Mesenchymal stem cell (in vitro differentiated cells and primary cell): Measurements from ENCODE around the gene OAS1.
"Not testable (repeated sequence)": the region's sequence is repeated elsewhere in the genome, so short reads cannot be mapped to it uniquely, and the experiment has no call there.

ENCODE experiments used
- DNase-seq: peaks from one replicate; pipeline ENCODE4 v3.0.0-alpha.2; 2013
- H2AFZ ChIP-seq: one replicate; pipeline ENCODE4 v1.6.1; 2013; ENCODE audit warnings: low read depth, mild to moderate bottlenecking, control low read depth, inconsistent platforms, low read length, moderate library complexity
- H2AK5ac ChIP-seq: 2 replicates; pipeline ENCODE4 v1.6.1; 2013; ENCODE audit warnings: low read length, moderate library complexity, mild to moderate bottlenecking, inconsistent platforms; ENCODE audit not compliant: severe bottlenecking
- H2BK120ac ChIP-seq: one replicate; pipeline ENCODE4 v1.6.1; 2013; ENCODE audit warnings: low read depth, mild to moderate bottlenecking, inconsistent platforms, low read length, moderate library complexity
- H2BK12ac ChIP-seq, 2 experiments: one replicate each; pipeline ENCODE4 v1.6.1; 2013; ENCODE audit warnings: inconsistent platforms in 2 of 2, low read length in 2 of 2, mild to moderate bottlenecking in 2 of 2, moderate library complexity in 2 of 2, control low read depth in 1 of 2
- H2BK15ac ChIP-seq: one replicate; pipeline ENCODE4 v1.6.1; 2013; ENCODE audit warnings: mild to moderate bottlenecking, low read depth, inconsistent platforms; ENCODE audit not compliant: poor library complexity, severe bottlenecking
- H2BK5ac ChIP-seq: 2 replicates; pipeline ENCODE4 v1.6.1; 2013; ENCODE audit warnings: low read depth, mild to moderate bottlenecking, low read length, control low read depth, inconsistent platforms; ENCODE audit not compliant: poor library complexity, severe bottlenecking
- H3K14ac ChIP-seq, 2 experiments: one replicate each; pipeline ENCODE4 v1.6.1; 2013; ENCODE audit warnings: inconsistent platforms in 2 of 2, low read length in 2 of 2, control low read depth in 1 of 2, mild to moderate bottlenecking in 1 of 2, moderate library complexity in 1 of 2
- H3K18ac ChIP-seq, 2 experiments: one replicate each; pipeline ENCODE4 v1.6.1; 2013; ENCODE audit warnings: inconsistent platforms in 2 of 2, low read length in 2 of 2, control low read depth in 1 of 2, low read depth in 1 of 2, mild to moderate bottlenecking in 1 of 2
- H3K23ac ChIP-seq, 2 experiments: one replicate each; pipeline ENCODE4 v1.6.1; 2013; ENCODE audit warnings: inconsistent platforms in 2 of 2, low read length in 2 of 2, mild to moderate bottlenecking in 2 of 2, moderate library complexity in 2 of 2, control low read depth in 1 of 2
- H3K27ac ChIP-seq: 2 replicates; pipeline ENCODE4 v1.5.1; 2013; ENCODE audit warnings: mild to moderate bottlenecking, moderate library complexity, low read length, control low read depth, inconsistent platforms; ENCODE audit not compliant: poor library complexity, severe bottlenecking
- H3K27me3 ChIP-seq, 2 experiments: 2 replicates each; pipeline versions ENCODE4 v1.6.1 to v1.7.0; 2013; ENCODE audit warnings: low read length in 2 of 2, mild to moderate bottlenecking in 2 of 2, moderate library complexity in 2 of 2, control low read depth in 1 of 2, inconsistent platforms in 1 of 2; ENCODE audit not compliant: control insufficient read depth in 1 of 2, insufficient read depth in 1 of 2
- H3K36me3 ChIP-seq, 2 experiments: 2 replicates each; pipeline versions ENCODE4 v1.6.1 to v1.7.0; 2013; ENCODE audit warnings: low read length in 2 of 2, control low read depth in 1 of 2, inconsistent platforms in 1 of 2, low read depth in 1 of 2, mild to moderate bottlenecking in 1 of 2; ENCODE audit not compliant: insufficient read depth in 2 of 2, control insufficient read depth in 1 of 2
- H3K4ac ChIP-seq, 2 experiments: one replicate each; pipeline ENCODE4 v1.6.1; 2013; ENCODE audit warnings: inconsistent platforms in 2 of 2, low read length in 2 of 2, mild to moderate bottlenecking in 2 of 2, moderate library complexity in 2 of 2, control low read depth in 1 of 2, low read depth in 1 of 2
- H3K4me1 ChIP-seq: 2 replicates; pipeline ENCODE4 v1.6.1; 2013; ENCODE audit warnings: low read depth, low read length, control low read depth; ENCODE audit not compliant: control insufficient read depth, insufficient read depth
- H3K4me2 ChIP-seq: 2 replicates; pipeline ENCODE4 v1.6.1; 2013; ENCODE audit warnings: low read length, mild to moderate bottlenecking, inconsistent platforms; ENCODE audit not compliant: poor library complexity, severe bottlenecking
- H3K4me3 ChIP-seq, 2 experiments: 2 replicates each; pipeline versions ENCODE4 v1.5.1 to v1.7.0; 2013; ENCODE audit warnings: low read length in 2 of 2, mild to moderate bottlenecking in 2 of 2, control low read depth in 1 of 2, low read depth in 1 of 2; ENCODE audit not compliant: insufficient read depth in 1 of 2
- H3K79me1 ChIP-seq: replicated peaks from 2 replicates; pipeline ENCODE4 v1.6.1; 2013; ENCODE audit warnings: mild to moderate bottlenecking, control low read depth, low read length, inconsistent platforms; ENCODE audit not compliant: poor library complexity, severe bottlenecking
- H3K9ac ChIP-seq: 2 replicates; pipeline ENCODE4 v1.7.0; 2013; ENCODE audit warnings: mild to moderate bottlenecking, low read length, moderate library complexity
- H3K9me3 ChIP-seq: 2 replicates; pipeline ENCODE4 v1.7.0; 2013; ENCODE audit warnings: mild to moderate bottlenecking, low read length; ENCODE audit not compliant: control insufficient read depth
- H4K8ac ChIP-seq: one replicate; pipeline ENCODE4 v1.6.1; 2013; ENCODE audit warnings: inconsistent platforms, mild to moderate bottlenecking, low read length, moderate library complexity
- H4K91ac ChIP-seq: one replicate; pipeline ENCODE4 v1.6.1; 2013; ENCODE audit warnings: mild to moderate bottlenecking, low read length, inconsistent platforms
- whole genome bisulfite sequencing: methylation state at CpG from one replicate; pipeline ENCODE4 v1.1.7; 2013; ENCODE audit warnings: mixed read lengths; 5-methylcytosine and 5-hydroxymethylcytosine counted together

OAS1 gene

GRCh38 chr12:112924986-112925385 lies 18.2 kb downstream of the OAS1 start:
- no peaks in the 10 kb centered on the region for H3K9me3 ChIP-seq
- 62% methylated on average over 7 of the region's 7 CpGs for WGBS

GRCh38 chr12:112926416-112927033 lies 19.8 kb downstream of the OAS1 start:
- H2AK5ac ChIP-seq, H3K9me3 ChIP-seq, H4K91ac ChIP-seq, H3K4me3 ChIP-seq, H3K27ac ChIP-seq, H3K79me1 ChIP-seq, H3K14ac ChIP-seq, H3K4me1 ChIP-seq, H2BK5ac ChIP-seq, H2AFZ ChIP-seq, H3K4ac ChIP-seq, H2BK15ac ChIP-seq, H3K4me2 ChIP-seq, H2BK120ac ChIP-seq, H4K8ac ChIP-seq, H3K36me3 ChIP-seq, H3K27me3 ChIP-seq, DNase-seq, H3K9ac ChIP-seq, H2BK12ac ChIP-seq, H3K23ac ChIP-seq, H3K18ac ChIP-seq: not testable (repeated sequence)
- 63% methylated on average over 5 of the region's 7 CpGs for WGBS

More at GRCh38 chr12:112924986-112925385, 18.2 kb downstream of the OAS1 start:
- Histone ChIP-seq H3K27ac (no peak overlapping the region), H3K9ac (peak overlapping the region; percentile 56), H3K4me2 (no peak overlapping the region), H2AFZ (no peak overlapping the region), H3K79me1 (no peaks in the 10 kb centered on the region), H3K4me3 (peak overlapping the region in 1 of 2 experiments; percentile 71), H3K27me3 (no peaks in the 10 kb centered on the region), H3K4ac (no peak overlapping the region), H4K91ac (no peak overlapping the region), H3K4me1 (peaks cover 5% of the 10 kb centered on the region), H4K8ac (no peak overlapping the region), H3K18ac (no peak overlapping the region), H2BK120ac (no peak overlapping the region), H2BK12ac (no peak overlapping the region), H2AK5ac (no peak overlapping the region), H3K23ac (no peak overlapping the region), H3K36me3 (peaks cover 0 to 12% of the 10 kb centered on the region in 2 experiments), H2BK5ac (no peak overlapping the region), H2BK15ac (no peak overlapping the region), H3K14ac (no peak overlapping the region)
- DNase-seq = no peak

- Histone ChIP-seq H3K4me2 (no peak overlapping the region), H3K4me1 (peaks cover 5% of the 10 kb centered on the region), H3K18ac (no peak overlapping the region), H4K8ac (no peak overlapping the region), H3K9me3 (no peaks in the 10 kb centered on the region), H2BK15ac (no peak overlapping the region), H3K27me3 (no peaks in the 10 kb centered on the region), H3K79me1 (no peaks in the 10 kb centered on the region), H3K4me3 (no peak overlapping the region), H2BK5ac (no peak overlapping the region), H2AK5ac (no peak overlapping the region), H3K27ac (no peak overlapping the region), H3K36me3 (no peaks in the 10 kb centered on the region), H3K9ac (no peak overlapping the region), H3K23ac (no peak overlapping the region), H2AFZ (no peak overlapping the region), H2BK120ac (no peak overlapping the region), H2BK12ac (no peak overlapping the region), H4K91ac (no peak overlapping the region), H3K14ac (no peak overlapping the region), H3K4ac (no peak overlapping the region)
- DNase-seq = no peak
- WGBS = 33% methylated on average over 2 of the region's 3 CpGs
Measured at GRCh38 chr12:112927475-112927874, 20.7 kb downstream of the OAS1 start.

- DNase-seq = no peak
- Histone ChIP-seq H3K9me3 (no peaks in the 10 kb centered on the region), H2AFZ (no peak overlapping the region), H2BK120ac (no peak overlapping the region), H2BK5ac (no peak overlapping the region), H3K9ac (no peak overlapping the region), H3K18ac (no peak overlapping the region), H3K27ac (no peak overlapping the region), H3K4ac (no peak overlapping the region), H3K4me1 (peaks cover 5% of the 10 kb centered on the region), H2AK5ac (no peak overlapping the region), H3K4me2 (no peak overlapping the region), H3K4me3 (no peak overlapping the region), H3K23ac (no peak overlapping the region), H4K8ac (no peak overlapping the region), H3K36me3 (no peaks in the 10 kb centered on the region), H3K14ac (no peak overlapping the region), H3K79me1 (no peaks in the 10 kb centered on the region), H3K27me3 (no peaks in the 10 kb centered on the region), H2BK15ac (no peak overlapping the region), H2BK12ac (no peak overlapping the region), H4K91ac (no peak overlapping the region)
- WGBS = 36% methylated on average over 2 of the region's 2 CpGs
Measured at GRCh38 chr12:112927925-112928324, 21.2 kb downstream of the OAS1 start.
